A673 (cell line): ENCODE results near the gene ANKRD44.

Experiments used
- EZH2 ChIP-seq: fragments of 200-600 bp; sonication (generic); IDR thresholded peaks from 2 replicates; pipeline ENCODE4 v1.6.1; 2017; ENCODE audit warnings: borderline replicate concordance, low read depth, mild to moderate bottlenecking, mixed read lengths, antibody characterized with exemption, low read length; ENCODE audit not compliant: poor library complexity, severe bottlenecking
- TF ChIP-seq, protein P1 (sequence below): fragments of 300-800, 200-600 bp; sonication (generic); conservative IDR thresholded peaks from 2 replicates; pipeline ENCODE4 v1.5.1; 2017; ENCODE audit warnings: low read depth, mild to moderate bottlenecking, antibody characterized with exemption, low read length, moderate library complexity, mixed read lengths

DNA sequence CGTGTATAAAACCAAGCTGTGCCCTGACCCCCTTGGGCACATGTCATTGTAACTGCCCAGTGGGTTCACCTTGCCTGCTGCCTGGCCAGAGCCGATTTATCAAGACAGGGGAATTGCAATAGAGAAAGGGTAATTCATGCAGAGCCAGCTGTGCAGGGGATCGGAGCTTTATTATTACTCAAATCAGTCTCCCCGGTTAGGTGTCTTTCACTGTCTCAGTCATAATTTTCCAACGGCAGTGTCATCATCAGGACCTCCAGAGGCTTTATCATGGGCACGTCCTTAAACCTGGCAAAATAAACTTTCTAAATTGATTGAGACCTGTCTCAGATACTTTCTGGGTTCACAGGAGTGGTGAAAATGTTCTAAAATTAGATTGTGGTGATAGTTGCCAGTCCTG is 354.5 kb downstream of the ANKRD44 start:
- TF ChIP-seq, protein P1, sequence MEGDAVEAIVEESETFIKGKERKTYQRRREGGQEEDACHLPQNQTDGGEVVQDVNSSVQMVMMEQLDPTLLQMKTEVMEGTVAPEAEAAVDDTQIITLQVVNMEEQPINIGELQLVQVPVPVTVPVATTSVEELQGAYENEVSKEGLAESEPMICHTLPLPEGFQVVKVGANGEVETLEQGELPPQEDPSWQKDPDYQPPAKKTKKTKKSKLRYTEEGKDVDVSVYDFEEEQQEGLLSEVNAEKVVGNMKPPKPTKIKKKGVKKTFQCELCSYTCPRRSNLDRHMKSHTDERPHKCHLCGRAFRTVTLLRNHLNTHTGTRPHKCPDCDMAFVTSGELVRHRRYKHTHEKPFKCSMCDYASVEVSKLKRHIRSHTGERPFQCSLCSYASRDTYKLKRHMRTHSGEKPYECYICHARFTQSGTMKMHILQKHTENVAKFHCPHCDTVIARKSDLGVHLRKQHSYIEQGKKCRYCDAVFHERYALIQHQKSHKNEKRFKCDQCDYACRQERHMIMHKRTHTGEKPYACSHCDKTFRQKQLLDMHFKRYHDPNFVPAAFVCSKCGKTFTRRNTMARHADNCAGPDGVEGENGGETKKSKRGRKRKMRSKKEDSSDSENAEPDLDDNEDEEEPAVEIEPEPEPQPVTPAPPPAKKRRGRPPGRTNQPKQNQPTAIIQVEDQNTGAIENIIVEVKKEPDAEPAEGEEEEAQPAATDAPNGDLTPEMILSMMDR: no peak
- no peak for TF ChIP-seq EZH2
